ENCODE results near the gene MDFI.
"Not testable (repeated sequence)": the region's sequence is repeated elsewhere in the genome, so short reads cannot be mapped to it uniquely, and the experiment has no call there.

Gene MDFI

GRCh38 chr6:41607736-41608135, 30.5 kb upstream of the MDFI start:
- H3K36me3 ChIP-seq (ENCODE audit: insufficient read depth, low read length): no peaks in the 10 kb centered on the region
- H3K9me3 ChIP-seq (ENCODE audit: low read depth, low read length): no peaks in the 10 kb centered on the region
- H3K27ac ChIP-seq: no peak overlapping the region
- H3K9ac ChIP-seq (ENCODE audit: insufficient read length): no peak overlapping the region
- no peak overlapping the region for H3K4me3 ChIP-seq
- DNase-seq (ENCODE audit: low read depth, low spot score): no peak
- TF ChIP-seq POLR2AphosphoS5 (IDR thresholded peaks at IDR 0.05; ENCODE audit: borderline replicate concordance, low read depth, low read length): no peak
- TF ChIP-seq EZH2 (IDR thresholded peaks at IDR 0.05): no peak
- TF ChIP-seq FOXP2 (optimal IDR thresholded peaks at IDR 0.05; ENCODE audit: control extremely low read depth, extremely low read length, insufficient read depth): no peak

- H3K27ac ChIP-seq: no peak overlapping the region; the same call in 1 of the 2 replicates
- DNase-seq (ENCODE audit: low read depth, low spot score): no peak
- H3K4me3 ChIP-seq: no peak overlapping the region
- no peaks in the 10 kb centered on the region for H3K36me3 ChIP-seq (ENCODE audit: insufficient read depth, low read length)
- H3K9me3 ChIP-seq (ENCODE audit: low read depth, low read length): no peaks in the 10 kb centered on the region
- H3K9ac ChIP-seq (ENCODE audit: insufficient read length): no peak overlapping the region
- TF ChIP-seq FOXP2 (optimal IDR thresholded peaks at IDR 0.05; ENCODE audit: control extremely low read depth, extremely low read length, insufficient read depth) (no peak), POLR2AphosphoS5 (IDR thresholded peaks at IDR 0.05; ENCODE audit: borderline replicate concordance, low read depth, low read length) (no peak), EZH2 (IDR thresholded peaks at IDR 0.05) (no peak)
Observed at GRCh38 chr6:41608443-41609151, 29.7 kb upstream of the MDFI start.

GRCh38 chr6:41614715-41615114, 23.6 kb upstream of the MDFI start:
- Histone ChIP-seq H3K9ac (ENCODE audit: insufficient read length) (no peak overlapping the region), H3K4me3 (no peak overlapping the region), H3K36me3 (ENCODE audit: insufficient read depth, low read length) (no peaks in the 10 kb centered on the region), H3K27ac (no peak overlapping the region), H3K9me3 (ENCODE audit: low read depth, low read length) (no peaks in the 10 kb centered on the region)
- no peak for DNase-seq (ENCODE audit: low read depth, low spot score)
- TF ChIP-seq EZH2 (IDR thresholded peaks at IDR 0.05) (no peak), FOXP2 (optimal IDR thresholded peaks at IDR 0.05; ENCODE audit: control extremely low read depth, extremely low read length, insufficient read depth) (no peak), POLR2AphosphoS5 (IDR thresholded peaks at IDR 0.05; ENCODE audit: borderline replicate concordance, low read depth, low read length) (no peak)

GRCh38 chr6:41615311-41615710, 23.0 kb upstream of the MDFI start:
- DNase-seq (ENCODE audit: low read depth, low spot score): no peak
- no peak for TF ChIP-seq POLR2AphosphoS5 (IDR thresholded peaks at IDR 0.05; ENCODE audit: borderline replicate concordance, low read depth, low read length)
- H3K4me3 ChIP-seq: no peak overlapping the region
- H3K36me3 ChIP-seq (ENCODE audit: insufficient read depth, low read length): no peaks in the 10 kb centered on the region
- no peaks in the 10 kb centered on the region for H3K9me3 ChIP-seq (ENCODE audit: low read depth, low read length)
- no peak overlapping the region for H3K9ac ChIP-seq (ENCODE audit: insufficient read length)
- no peak overlapping the region for H3K27ac ChIP-seq

GRCh38 chr6:41618598-41618997, 19.7 kb upstream of the MDFI start:
- TF ChIP-seq POLR2AphosphoS5 (IDR thresholded peaks at IDR 0.05; ENCODE audit: borderline replicate concordance, low read depth, low read length): no peak
- TF ChIP-seq FOXP2 (optimal IDR thresholded peaks at IDR 0.05; ENCODE audit: control extremely low read depth, extremely low read length, insufficient read depth): no peak
- TF ChIP-seq EZH2 (IDR thresholded peaks at IDR 0.05): no peak
- Histone ChIP-seq H3K36me3 (ENCODE audit: insufficient read depth, low read length) (no peaks in the 10 kb centered on the region), H3K9me3 (ENCODE audit: low read depth, low read length) (peaks cover 6% of the 10 kb centered on the region; the same call in 1 of the 2 replicates), H3K4me3 (no peak overlapping the region), H3K27ac (no peak overlapping the region), H3K9ac (ENCODE audit: insufficient read length) (no peak overlapping the region)
- no peak for DNase-seq (ENCODE audit: low read depth, low spot score)

GRCh38 chr6:41619193-41619592, 19.1 kb upstream of the MDFI start:
- not testable (repeated sequence) for H3K9me3 ChIP-seq (ENCODE audit: low read depth, low read length); DNase-seq (ENCODE audit: low read depth, low spot score); H3K4me3 ChIP-seq; H3K9ac ChIP-seq (ENCODE audit: insufficient read length); H3K27ac ChIP-seq; H3K36me3 ChIP-seq (ENCODE audit: insufficient read depth, low read length)

- TF ChIP-seq FOXP2 (optimal IDR thresholded peaks at IDR 0.05; ENCODE audit: control extremely low read depth, extremely low read length, insufficient read depth): no peak
- TF ChIP-seq POLR2AphosphoS5 (IDR thresholded peaks at IDR 0.05; ENCODE audit: borderline replicate concordance, low read depth, low read length): no peak
- TF ChIP-seq EZH2 (IDR thresholded peaks at IDR 0.05): no peak
- Histone ChIP-seq H3K9me3 (ENCODE audit: low read depth, low read length) (peaks cover 6% of the 10 kb centered on the region; the same call in 1 of the 2 replicates), H3K9ac (ENCODE audit: insufficient read length) (no peak overlapping the region), H3K27ac (no peak overlapping the region), H3K36me3 (ENCODE audit: insufficient read depth, low read length) (no peaks in the 10 kb centered on the region), H3K4me3 (no peak overlapping the region)
- DNase-seq (ENCODE audit: low read depth, low spot score): no peak
Observed at GRCh38 chr6:41621367-41621766, 16.9 kb upstream of the MDFI start.

GRCh38 chr6:41621802-41622201, 16.5 kb upstream of the MDFI start:
- H3K9ac ChIP-seq (ENCODE audit: insufficient read length): no peak overlapping the region
- no peak overlapping the region for H3K27ac ChIP-seq
- no peak for DNase-seq (ENCODE audit: low read depth, low spot score)
- H3K4me3 ChIP-seq: no peak overlapping the region
- H3K36me3 ChIP-seq (ENCODE audit: insufficient read depth, low read length): no peaks in the 10 kb centered on the region
- TF ChIP-seq EZH2 (IDR thresholded peaks at IDR 0.05) (no peak), POLR2AphosphoS5 (IDR thresholded peaks at IDR 0.05; ENCODE audit: borderline replicate concordance, low read depth, low read length) (no peak), FOXP2 (optimal IDR thresholded peaks at IDR 0.05; ENCODE audit: control extremely low read depth, extremely low read length, insufficient read depth) (no peak)
- peaks cover 6% of the 10 kb centered on the region; the same call in 1 of the 2 replicates for H3K9me3 ChIP-seq (ENCODE audit: low read depth, low read length)
